Measurements from ENCODE around the gene SAV1. TPM values are rescaled to one million over a fixed set of nuclear protein-coding genes. Genes with fewer than 3 reads are reported as not detected.

SAV1 gene
- total and polyA plus RNA-seq, 7 donors: 10.9 to 38.2 (median 32.0) TPM

GRCh38 chr14:50657753-50658152, 10.4 kb downstream of the SAV1 start:
- DNase-seq: no peak
- WGBS, 2 donors: 76 to 83% methylated on average over 2 of the region's 2 CpGs
- peaks cover 0 to 53% (median 30%) of the 10 kb centered on the region in 4 donors for H3K4me1 ChIP-seq
- peaks cover 0 to 13% (median 0%) of the 10 kb centered on the region in 4 donors for H3K36me3 ChIP-seq
- intact Hi-C loops (cut with DNase I): no loop called here
- no peaks in the 10 kb centered on the region for H3K27me3 ChIP-seq
- TF ChIP-seq POLR2A (IDR thresholded peaks at IDR 0.05) (no peak), POLR2AphosphoS5 (IDR thresholded peaks at IDR 0.05) (no peak), EP300 (IDR thresholded peaks at IDR 0.05) (no peak), CTCF (IDR thresholded peaks at IDR 0.05) (no peak)
- H3K27ac ChIP-seq: peak overlapping the region; percentile 47 to 65 (median 62)
- H3K4me3 ChIP-seq: peak overlapping the region in 2 of 4 donors; percentile 1 to 19
- H3K9me3 ChIP-seq: no peaks in the 10 kb centered on the region

GRCh38 chr14:50656776-50657175, 11.3 kb downstream of the SAV1 start:
- intact Hi-C loops (cut with DNase I): no loop called here
- Histone ChIP-seq H3K4me3 (no peak overlapping the region), H3K36me3 (peaks cover 0 to 13% (median 0%) of the 10 kb centered on the region in 4 donors), H3K27ac (peak overlapping the region in 1 of 4 donors; percentile 65), H3K9me3 (no peaks in the 10 kb centered on the region), H3K27me3 (no peaks in the 10 kb centered on the region), H3K4me1 (peaks cover 0 to 58% (median 30%) of the 10 kb centered on the region in 4 donors)
- DNase-seq: no peak
- WGBS, 2 donors: 94 to 98% methylated on average over 6 of the region's 6 CpGs
- TF ChIP-seq CTCF (IDR thresholded peaks at IDR 0.05): no peak
- no peak for TF ChIP-seq POLR2AphosphoS5 (IDR thresholded peaks at IDR 0.05)
- no peak for TF ChIP-seq EP300 (IDR thresholded peaks at IDR 0.05)
- no peak for TF ChIP-seq POLR2A (IDR thresholded peaks at IDR 0.05)

- peaks cover 0 to 20% (median 4%) of the 10 kb centered on the region in 4 donors for H3K4me1 ChIP-seq
- H3K4me3 ChIP-seq: no peak overlapping the region
- no peak for DNase-seq
- H3K27ac ChIP-seq: no peak overlapping the region
- intact Hi-C loops (cut with DNase I): no loop called here
- peaks cover 0 to 1% (median 0%) of the 10 kb centered on the region in 4 donors for H3K36me3 ChIP-seq
- no peaks in the 10 kb centered on the region for H3K27me3 ChIP-seq
- H3K9me3 ChIP-seq: no peaks in the 10 kb centered on the region
- no peak for TF ChIP-seq POLR2A (IDR thresholded peaks at IDR 0.05)
- TF ChIP-seq CTCF (IDR thresholded peaks at IDR 0.05): no peak
- no peak for TF ChIP-seq EP300 (IDR thresholded peaks at IDR 0.05)
- TF ChIP-seq POLR2AphosphoS5 (IDR thresholded peaks at IDR 0.05): no peak
Measured at GRCh38 chr14:50649691-50650090, 18.4 kb downstream of the SAV1 start.

GRCh38 chr14:50647753-50648152, 20.4 kb downstream of the SAV1 start:
- no peak for DNase-seq
- H3K9me3 ChIP-seq: no peaks in the 10 kb centered on the region
- no peak overlapping the region for H3K4me3 ChIP-seq
- peaks cover 0 to 10% (median under 1%) of the 10 kb centered on the region in 4 donors for H3K4me1 ChIP-seq
- intact Hi-C loops (cut with DNase I): no loop called here
- no peak overlapping the region for H3K27ac ChIP-seq
- H3K27me3 ChIP-seq: no peaks in the 10 kb centered on the region
- peaks cover 0 to 14% (median 0%) of the 10 kb centered on the region in 4 donors for H3K36me3 ChIP-seq
- TF ChIP-seq POLR2AphosphoS5 (IDR thresholded peaks at IDR 0.05): no peak
- no peak for TF ChIP-seq EP300 (IDR thresholded peaks at IDR 0.05)
- no peak for TF ChIP-seq POLR2A (IDR thresholded peaks at IDR 0.05)
- TF ChIP-seq CTCF (IDR thresholded peaks at IDR 0.05): no peak

GRCh38 chr14:50647282-50647681, 20.8 kb downstream of the SAV1 start:
- no peak for DNase-seq
- H3K4me3 ChIP-seq: no peak overlapping the region
- 62 to 86% methylated on average over 6 of the region's 6 CpGs for WGBS, 2 donors
- peaks cover 0 to 5% (median 0%) of the 10 kb centered on the region in 4 donors for H3K4me1 ChIP-seq
- intact Hi-C loops (cut with DNase I): no loop called here
- no peak for TF ChIP-seq POLR2AphosphoS5 (IDR thresholded peaks at IDR 0.05)
- no peak for TF ChIP-seq CTCF (IDR thresholded peaks at IDR 0.05)
- TF ChIP-seq EP300 (IDR thresholded peaks at IDR 0.05): no peak
- no peak for TF ChIP-seq POLR2A (IDR thresholded peaks at IDR 0.05)
- H3K9me3 ChIP-seq: no peaks in the 10 kb centered on the region
- H3K27me3 ChIP-seq: no peaks in the 10 kb centered on the region
- H3K36me3 ChIP-seq: peaks cover 0 to 14% (median 0%) of the 10 kb centered on the region in 4 donors
- no peak overlapping the region for H3K27ac ChIP-seq

Measured in sigmoid colon (tissue), 7 donors.